Globus pallidus (tissue), 1 donor: ENCODE data around the gene LARGE2.

Experiments used
- DNase-seq: peaks from one replicate; pipeline ENCODE4 v3.0.0-alpha.2; 2015; ENCODE audit warnings: low spot score

Gene LARGE2

DNA sequence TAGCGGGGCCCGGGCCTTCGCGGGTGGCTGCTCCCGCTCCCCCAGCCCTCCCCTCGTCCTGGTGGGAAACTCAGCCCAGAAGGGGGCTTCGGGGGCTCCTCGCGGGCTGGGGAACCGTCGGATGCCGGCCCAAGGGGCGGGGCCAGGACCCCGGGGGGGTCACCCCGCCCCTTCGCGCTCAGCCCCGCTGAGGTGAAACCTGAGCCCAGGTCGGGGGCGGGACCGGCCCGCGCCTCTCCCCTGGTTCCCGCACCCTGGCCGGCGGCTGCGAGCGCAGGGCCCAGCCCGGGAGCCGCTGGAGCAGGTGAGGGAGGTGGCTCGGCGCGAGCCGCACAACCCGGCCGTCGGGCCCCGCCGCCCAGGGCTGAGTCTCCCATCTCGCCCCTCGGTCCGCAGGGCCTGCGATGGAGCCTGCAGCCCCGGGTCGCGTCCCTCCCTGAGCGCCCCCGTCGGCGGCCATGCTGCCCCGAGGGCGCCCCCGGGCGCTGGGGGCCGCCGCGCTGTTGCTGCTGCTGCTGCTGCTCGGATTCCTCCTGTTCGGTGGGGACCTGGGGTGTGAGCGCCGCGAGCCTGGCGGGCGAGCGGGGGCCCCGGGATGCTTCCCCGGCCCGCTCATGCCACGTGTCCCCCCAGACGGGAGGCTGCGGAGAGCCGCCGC, at the start of gene LARGE2:
LARGE2 (plus strand) TSS at position 232 of the 658 bp plus-strand sequence; CDS start at position 459, 227 bp downstream.
- no peak for DNase-seq

DNA sequence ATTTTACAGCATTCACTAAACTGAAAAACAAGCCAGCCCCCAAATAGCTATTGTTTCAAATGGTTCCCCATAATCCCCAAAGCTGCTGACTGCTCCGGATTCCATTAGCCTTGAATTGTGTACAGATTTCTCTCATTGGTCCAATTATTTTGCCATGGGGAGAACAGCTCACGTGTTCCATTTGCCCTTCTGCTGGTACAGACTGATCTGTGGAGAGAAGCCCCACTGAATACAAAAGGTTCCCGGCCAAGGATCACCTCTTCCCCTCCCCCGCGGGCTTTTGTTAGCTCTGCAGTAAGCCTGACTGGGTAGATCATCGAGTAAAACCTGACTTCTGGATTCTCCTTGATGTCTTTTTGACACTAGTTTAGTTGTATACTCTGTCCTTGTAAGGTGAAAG, 46.1 kb upstream of the LARGE2 start:
- no peak for DNase-seq

DNA sequence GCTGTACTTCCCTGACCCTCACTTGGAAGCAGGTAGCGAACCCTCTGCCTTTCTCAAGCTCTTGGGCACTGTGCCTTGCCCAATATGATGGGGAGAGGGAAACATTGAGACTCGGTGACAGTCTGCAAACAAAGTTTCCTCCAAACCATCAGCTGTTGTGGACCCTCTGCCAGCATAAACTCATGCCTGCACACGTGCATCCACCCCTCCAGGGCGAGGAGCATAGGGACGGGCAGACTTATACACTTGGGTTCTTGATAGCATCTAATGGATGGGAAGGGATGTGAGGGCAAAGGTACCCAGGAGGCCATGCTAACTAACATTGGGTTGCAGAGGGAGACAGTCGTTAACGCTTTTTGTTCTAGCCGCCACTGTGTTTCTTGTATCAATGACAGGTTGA, 45.2 kb upstream of the LARGE2 start:
- DNase-seq: no peak

DNA sequence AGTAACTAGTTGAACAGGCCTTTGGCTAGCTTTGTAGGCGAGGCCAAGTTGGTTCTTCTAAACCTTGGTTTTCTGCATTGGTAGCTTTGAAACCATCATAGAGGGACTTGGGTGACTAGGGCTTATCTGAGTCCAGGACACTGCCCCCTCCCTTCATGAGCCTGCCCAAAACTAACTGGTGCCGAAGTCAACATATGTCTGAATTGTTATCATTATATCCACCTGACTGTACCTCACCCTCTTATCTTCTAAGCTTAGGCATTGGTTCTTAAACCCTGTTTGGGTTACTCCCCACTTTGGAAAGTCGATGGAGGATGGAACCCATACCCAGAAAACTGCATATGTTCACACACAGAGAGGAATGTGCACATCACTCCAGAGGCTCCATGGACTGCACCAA, 44.6 kb upstream of the LARGE2 start:
- DNase-seq: no peak

DNA sequence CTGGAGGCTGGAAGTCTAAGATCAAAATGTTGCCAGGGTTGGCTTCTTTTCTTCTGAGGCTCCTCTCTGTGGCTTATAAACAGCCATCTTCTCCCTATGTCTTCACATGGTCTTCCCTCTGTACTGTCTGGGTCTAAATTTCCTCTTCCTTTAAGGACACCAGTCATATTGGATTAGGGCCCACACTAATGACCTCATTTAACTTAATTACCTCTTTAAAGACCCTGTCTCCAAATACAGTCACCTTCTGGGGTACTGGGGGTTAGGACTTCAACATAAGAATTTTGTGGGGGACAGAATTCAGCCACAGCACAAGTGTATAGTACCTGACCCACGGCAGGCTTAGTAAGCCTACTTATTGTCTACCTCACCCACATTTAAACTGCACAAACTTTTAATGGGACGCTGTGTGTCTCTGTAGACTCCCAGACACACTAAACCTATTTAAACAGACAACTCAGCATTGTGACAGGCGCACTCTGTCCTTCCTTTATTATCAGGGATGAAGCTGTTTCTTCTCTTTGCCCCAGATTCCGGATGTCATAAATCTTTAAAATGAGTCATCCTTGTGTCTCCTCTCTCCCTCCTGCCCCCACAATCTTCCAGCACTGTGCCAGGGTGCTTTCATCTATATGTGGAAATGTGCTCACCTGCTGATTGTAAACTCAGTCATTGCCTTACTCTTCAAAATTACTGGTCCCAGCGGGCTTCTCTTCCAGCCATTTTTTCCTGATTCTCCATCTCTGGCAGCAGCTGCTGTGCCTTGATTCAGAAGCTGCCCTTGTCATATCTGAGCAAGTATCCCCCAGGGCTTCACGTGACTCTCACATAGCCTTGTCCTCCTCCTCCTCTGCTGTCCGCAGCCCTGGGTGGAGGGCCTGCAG, 42.4 kb upstream of the LARGE2 start:
- no peak for DNase-seq

DNA sequence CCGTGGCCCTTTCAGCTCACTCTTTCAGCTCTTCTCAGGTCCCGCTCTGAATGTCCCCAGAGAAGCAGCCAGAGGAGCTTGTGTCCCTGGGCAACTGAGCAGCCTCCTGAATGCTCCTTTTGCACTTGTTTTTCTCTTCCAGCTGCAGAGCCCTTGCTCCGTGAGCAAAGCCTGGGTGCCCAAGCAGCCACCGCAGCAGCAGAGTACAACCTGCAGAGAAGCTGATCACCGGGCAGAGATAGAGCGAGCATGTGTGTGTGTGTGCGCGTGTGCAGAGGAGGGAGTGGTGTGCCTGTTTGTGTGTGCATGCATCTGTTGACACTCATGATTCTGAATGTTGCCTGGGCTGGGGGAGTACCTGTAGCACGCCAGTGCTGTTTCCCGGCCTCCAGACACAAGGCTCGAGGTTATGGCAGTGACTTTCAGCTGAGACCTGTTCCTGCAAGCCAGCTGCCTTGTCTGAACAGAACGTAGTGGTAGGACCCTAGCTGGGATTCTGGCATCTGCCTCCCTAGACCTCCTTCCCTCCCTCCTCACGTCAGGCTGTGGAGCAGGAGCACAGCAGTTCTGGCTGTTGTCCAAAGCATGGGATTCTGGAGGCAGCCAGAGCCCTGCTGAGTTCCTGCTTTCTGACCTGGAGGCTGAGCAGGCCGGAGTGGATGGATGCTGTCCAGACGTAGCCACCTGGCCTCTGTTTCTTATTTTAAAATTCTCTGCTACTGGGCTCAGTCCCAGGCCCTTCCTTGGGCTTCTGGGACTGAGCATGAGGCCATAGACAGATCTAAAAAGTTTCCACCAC, 41.5 kb upstream of the LARGE2 start:
- no peak for DNase-seq

DNA sequence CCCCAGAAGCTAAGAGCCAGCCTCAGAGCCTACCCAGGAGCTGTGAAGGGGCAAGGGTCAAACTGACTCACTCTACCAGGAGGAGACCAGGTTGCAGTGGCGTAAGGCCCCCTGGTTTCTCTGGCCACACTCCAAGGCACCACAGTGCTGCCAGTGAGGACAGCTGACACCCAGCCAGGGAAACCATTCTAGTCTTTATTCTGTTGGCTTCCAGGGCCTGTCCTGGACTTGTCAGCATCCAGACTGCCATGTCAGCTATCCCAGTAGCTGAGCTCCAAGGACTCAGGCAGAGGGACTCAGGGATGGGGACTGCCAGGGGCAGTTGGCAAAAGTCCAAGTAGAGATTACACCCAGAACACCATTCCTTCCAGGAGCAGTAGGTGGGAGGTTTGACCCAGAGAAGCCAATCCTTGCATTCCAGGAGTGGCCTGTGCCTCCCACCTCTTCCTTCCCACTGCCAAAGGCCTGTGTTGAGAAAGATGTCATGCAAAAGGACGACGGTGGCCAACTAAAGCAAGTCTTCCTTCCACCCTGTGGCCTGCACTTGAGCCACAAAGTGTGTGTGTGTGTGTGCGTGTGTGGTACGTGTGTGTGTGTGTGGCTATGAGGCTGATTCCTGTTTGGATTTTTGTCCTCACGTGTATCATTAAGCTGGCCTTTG, 40.6 kb upstream of the LARGE2 start:
- DNase-seq: no peak

DNA sequence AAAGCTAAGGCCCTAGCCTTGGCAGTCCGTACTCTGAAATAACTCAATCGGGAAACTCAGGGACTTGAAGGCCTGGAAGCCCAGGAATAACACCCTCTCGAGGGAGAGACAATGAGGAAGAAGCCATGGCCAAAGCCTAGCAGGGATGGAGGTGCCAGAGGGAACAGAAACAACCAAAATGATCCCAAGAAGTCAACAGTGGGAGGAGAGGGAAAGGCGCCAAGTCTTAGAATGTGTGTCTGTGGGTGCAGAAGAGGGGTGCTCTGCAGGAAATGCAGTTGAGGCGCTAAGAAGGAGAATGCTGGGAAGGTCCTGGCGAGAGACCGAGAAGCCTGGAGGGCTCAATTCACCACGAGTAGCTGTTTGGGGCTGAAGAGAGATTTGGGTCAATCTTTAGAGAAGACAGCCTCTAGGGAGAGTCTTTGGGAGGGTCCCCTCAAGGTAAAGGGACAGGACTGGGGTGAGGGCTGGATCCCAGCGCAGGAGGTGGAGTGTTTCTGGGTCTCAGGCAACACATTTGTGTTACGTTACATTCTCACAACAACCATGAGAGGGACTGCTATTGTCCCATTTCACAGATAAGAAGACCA, 37.8 kb upstream of the LARGE2 start:
- DNase-seq: no peak

DNA sequence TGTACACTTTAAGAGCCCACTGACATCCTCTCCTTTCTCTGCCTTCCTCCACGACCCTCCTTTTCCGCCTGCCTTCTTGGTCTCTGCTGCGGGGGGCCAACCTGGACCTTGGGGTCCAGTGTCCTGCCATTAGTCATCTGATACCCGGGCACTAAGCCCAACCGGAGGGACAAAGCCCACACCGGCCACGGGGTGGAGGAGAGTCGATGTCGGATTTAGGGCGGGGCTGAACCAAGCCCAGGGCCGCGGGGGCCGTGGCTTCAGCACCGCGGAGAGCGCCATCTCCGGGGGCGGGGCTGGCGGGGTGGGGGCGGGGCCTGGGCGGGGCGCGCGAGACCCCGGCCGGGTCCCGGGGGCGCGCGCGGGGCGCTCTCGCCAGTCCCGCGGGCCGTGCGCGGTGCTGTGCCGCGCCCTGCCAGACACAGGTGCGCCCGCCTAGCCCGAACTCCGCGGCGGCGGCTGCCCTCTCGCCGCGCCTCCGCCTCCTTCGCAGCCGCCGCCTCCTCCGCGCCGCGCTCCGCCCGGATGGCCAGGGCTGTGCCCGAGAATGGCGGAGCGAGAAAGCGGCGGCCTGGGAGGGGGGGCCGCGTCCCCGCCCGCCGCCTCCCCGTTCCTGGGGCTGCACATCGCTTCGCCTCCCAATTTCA, 37.1 kb upstream of the LARGE2 start, which contains the start of gene MAPK8IP1:
MAPK8IP1 (plus strand) TSS at position 378 of the 647 bp plus-strand sequence; CDS start at position 548, 170 bp downstream.
- DNase-seq: no peak

DNA sequence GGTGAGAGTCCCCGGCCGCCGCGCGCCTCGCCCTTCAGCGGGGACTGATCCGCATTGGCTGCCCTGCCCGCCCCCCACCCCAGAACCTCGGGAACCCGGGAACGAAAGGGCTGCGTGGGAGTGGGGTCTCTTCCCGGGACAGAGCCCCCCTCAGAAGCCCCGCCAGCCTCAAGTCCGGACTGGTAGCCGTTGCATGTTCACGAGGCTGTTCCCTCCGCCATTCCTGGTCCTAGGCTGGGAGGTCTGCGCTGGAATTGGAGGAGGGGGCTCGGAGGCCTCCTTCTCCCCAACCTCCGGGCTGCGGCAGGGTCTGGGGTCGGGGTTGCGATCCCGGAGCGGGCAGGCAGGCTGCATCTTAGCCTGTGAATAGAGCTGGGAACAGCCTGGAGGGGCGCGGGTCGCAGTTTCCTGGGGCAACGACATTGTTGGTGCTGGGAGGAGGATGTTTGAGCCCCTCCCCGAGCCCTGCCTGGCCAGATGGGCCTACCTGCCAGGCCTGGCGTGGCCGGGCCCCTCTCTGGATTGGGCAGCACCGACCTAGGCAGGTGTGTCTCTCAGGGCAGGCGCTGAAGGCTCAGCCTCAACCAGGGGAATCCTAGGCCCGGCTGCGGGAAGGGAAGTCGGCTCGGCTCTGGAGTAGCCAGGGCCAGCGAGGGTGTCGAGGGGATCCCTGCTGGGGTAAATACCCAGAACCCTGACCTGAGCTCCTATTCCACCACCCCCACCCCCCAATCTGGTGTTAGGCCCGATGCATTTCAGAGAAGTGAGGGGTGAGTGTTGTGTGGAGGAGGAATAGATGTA, 36.3 kb upstream of the LARGE2 start:
- no peak for DNase-seq

DNA sequence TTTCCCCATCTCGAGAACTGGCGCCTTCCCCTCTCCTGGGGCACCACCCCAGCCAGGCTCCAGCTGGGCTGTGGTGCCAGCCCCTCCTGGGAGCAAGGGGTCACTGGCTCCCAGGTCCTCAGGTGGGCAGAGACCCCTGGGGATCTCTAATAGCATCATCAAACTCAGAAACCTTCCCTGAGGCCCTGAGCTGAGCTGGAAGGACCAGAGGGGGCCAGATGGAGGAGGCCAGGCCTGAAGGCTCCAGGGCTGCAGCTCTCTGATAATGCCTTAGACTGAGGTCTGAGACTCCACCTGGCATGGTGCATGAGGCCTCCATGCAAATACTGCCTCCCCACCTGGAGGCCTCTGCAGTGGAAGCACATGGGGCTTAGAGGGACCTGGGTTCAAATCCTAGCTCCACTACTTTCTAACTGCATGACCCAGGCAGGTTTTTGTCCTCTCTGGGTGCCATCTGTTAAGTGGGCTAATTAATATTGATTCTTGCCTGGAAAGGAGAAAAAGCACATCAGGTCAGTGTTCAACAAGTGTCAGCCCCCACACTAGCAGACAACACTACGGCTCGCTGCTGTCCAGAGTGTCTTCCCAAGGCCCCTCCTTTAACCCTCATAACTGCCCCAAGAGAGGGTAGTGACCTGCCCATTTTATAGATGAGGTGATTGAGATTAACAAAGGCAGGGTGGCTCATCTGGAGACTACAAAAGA, 35.5 kb upstream of the LARGE2 start:
- no peak for DNase-seq

DNA sequence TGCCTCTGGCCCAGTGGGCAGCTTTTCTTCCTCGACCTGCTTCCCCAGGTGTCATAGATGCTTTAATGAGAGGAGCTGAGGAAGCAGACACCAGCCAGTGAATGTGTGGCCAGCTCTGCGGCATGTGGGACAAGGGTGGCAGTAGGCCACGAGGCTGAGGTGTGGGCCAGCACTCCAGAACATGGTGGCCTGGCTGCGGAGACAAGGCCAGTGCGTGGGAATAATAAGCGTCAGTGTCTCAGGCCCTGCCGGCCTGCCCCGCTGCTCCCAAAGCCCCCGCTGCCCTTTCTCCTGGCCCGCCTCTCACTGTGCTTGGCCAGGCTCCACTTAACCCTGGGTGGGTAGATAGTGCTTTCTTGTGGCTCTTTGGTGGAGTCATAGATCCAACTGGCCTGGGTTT, 34.9 kb upstream of the LARGE2 start:
- DNase-seq: no peak

DNA sequence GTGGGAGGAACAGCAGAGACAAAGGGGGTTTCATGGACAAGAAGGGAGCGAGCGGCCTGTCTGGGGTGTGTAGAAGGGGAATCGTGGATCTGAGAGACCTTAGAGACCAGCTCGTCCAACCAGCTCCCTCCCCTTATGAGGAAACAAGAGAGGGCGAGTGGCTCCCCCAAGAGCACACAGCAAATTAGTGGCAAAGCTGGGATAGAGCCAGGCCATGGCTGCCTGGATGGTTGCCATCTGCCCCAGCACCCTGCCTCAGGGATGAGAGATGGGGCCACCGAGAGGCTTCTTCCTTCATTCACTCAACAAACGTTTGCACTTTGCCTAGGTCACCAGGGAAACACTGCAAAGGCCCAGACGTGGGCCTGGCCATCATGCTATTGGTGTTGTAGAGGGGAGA, 32.9 kb upstream of the LARGE2 start:
- DNase-seq: no peak

DNA sequence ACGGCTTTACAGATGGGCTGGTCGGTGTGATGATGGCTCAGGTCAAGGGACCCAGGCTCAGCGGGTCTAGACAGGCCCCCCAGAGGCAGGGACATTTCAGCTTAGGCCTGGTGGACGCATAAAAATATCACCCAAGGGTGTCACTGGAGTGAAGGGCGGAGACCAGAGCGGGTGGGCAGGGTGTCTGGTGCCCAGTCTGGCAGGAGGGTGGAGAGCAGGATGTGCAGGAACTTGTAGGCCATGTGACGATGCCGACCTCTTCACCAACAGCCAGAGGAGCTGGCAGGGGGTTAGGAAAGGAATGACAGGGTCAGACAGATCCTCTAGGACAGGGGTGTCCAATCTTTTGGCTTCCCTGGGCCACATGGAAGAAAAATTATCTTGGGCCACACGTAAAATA, 32.5 kb upstream of the LARGE2 start:
- DNase-seq: no peak

DNA sequence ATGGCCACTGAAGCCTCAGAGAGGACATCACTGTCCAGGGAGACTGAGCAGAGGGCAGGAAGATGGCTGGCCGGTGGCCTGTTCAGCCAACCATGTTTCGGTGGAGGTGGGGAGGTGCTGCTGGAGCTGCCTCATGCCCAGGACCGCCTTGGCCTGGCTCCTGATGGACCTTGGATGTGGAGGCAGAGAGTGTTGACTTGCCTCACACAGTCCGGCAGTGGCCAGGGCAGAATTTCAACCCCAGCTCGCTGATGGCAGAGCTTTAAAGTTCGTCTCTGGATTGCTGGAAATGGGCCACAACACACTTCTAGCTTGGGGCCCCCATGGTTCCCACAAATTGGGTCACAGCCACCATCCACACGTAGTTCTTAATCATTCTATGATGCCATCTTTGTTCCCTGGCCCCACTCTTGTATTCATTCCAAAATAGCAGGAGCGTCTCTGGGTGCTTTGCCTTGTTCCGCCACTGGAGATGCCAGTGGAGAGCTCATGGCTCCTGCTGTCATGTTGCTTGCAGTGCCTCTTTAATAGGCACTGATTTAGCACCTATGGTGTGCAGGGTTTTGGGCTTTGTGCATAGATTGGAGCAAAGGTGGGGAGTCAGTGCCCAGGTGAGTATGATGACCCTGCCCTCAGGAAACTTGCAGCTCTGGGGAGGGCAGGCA, 31.4 kb upstream of the LARGE2 start:
- no peak for DNase-seq

DNA sequence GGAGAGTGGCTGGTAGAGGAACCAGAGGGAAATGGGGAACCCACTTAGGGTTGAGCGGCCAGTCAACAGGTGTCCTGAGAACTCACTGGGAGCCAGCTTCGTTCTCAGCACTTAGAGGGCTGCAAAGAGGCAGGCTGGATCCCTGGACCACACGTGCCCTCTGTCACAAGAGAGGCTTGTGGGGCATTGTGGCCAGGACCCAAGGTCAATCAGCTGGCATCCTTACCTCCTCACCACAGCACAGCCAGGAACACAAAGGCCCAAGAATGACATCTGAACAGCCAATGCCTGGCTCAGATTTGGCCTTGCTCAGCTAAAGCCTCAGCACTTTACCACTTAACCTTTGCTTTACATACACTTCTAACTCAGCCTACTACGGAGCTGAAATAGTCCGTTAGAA, 29.6 kb upstream of the LARGE2 start:
- DNase-seq: no peak

DNA sequence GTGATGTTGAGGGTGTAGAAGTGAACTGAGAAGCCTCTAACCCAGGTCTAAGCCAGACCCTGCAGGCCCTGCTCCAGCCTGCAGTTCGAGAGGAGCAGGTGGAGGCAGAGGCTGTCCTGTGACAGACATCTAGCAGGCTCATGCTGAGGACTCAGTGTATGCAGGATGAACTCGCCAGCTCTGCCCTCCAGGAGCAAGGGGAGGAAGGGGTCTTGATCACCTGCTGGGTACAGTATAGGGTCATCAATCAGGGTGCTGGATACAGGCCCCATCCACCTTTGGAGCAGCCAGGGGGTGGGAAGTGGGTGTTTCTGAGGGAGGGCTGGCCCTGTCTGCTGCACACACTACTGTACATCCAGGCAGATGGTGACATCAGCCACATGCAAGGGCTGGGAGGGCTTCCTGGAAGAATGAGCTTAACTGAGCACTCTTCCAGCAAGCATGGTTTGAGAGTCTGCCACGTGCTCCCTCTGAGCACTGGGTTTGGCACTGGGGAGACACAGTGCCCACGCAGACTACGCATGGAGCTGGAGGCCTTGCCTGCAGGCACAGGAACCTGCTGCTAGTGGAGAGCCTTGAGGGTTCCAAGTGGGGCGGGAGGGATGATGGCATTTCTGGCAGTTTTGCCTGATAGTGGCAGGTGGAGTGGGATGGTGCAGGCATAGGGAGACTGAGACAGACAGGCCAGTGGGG, 27.8 kb upstream of the LARGE2 start:
- DNase-seq: no peak

DNA sequence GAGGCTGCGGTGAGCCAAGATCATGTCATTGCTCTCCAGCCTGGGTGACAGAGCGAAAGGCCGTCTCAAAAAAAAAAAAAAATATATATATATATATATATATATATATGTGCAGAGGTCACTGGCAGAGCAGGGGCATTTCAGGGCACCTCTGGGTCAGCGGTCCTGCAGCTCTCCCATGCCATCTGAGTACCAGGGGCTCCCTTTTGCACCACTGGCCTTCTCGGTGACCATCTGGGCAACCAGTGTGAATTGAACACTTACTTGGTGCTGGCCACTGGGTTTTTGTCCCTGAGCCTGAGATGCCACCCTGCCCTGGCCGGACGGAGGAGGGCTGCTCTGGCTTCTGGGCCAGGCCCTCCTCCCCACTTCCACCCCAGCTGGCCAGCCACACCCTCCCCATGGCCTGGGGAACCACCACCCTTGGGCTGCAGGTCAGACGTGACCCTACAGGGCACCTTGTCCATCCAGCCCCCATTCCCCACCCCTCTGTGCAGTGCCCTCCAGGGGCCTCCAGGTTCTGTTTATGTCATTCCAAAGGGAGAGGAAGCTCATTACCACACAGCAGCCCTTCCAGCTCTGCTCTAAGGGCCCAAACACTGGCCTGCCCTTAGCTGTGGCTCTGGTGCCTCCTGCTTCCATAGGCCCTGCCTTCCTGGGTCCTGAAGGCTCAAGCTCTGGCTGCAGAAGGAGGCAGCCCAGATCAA, 26.8 kb upstream of the LARGE2 start:
- no peak for DNase-seq
